ENCODE data around the gene CLMN. TPM values are rescaled to one million over a fixed set of nuclear protein-coding genes. Genes with fewer than 3 reads are reported as not detected.
A peak's percentile ranks its signal among the peaks of the same experiment; 100 is the strongest.

CLMN gene
- total and polyA plus RNA-seq, 2 of the 13 experiments (the other 11 are each of a cell fraction or from before 2014, with no cell fraction given): 15.1 to 16.7 TPM

DNA sequence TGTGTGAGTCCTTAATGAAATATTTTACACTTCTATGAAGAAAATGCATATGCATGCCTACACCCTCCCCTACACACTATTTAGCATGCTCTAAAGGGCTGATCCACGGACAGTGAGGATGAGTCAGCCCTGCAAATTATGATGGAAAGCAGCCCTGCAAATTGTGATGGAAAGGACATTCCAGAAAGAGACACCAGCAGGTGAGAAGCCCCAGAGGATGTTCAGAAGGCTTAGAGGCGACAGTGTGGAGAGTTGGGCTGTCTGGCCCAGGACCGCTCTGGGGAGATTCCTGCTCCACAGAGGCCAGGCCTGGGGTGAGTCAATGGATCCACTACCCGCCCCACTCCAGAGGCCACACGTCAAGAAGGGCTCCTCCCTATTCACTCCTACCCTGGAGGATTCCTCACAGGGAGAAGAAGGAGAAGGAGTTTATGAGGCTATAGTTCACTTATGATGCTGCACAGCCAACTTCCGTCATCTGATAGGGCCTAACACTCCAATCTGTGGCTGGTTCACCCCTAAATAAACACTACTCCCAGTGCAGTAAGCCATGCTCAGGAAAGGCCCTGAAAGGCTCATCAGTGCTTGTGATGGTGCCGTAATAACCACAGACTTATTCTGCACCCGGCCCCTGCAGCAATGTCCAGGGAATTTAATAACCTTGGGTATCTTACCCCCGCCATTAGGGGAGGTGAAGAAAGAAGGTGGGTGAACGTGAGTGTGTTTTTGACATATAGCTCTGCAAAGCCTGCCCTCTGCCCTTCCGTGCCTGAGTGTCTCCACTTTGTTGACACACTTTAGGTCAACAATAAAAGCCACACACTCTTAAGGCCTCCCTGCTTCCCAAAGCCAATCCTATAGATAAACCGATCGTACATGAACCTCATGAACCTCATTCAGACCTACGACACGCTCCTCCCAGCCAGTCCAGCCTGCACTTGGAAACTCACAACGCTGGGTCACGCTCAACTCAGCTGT is 46.4 kb downstream of the CLMN start (continued):
- TF ChIP-seq, protein P1, sequence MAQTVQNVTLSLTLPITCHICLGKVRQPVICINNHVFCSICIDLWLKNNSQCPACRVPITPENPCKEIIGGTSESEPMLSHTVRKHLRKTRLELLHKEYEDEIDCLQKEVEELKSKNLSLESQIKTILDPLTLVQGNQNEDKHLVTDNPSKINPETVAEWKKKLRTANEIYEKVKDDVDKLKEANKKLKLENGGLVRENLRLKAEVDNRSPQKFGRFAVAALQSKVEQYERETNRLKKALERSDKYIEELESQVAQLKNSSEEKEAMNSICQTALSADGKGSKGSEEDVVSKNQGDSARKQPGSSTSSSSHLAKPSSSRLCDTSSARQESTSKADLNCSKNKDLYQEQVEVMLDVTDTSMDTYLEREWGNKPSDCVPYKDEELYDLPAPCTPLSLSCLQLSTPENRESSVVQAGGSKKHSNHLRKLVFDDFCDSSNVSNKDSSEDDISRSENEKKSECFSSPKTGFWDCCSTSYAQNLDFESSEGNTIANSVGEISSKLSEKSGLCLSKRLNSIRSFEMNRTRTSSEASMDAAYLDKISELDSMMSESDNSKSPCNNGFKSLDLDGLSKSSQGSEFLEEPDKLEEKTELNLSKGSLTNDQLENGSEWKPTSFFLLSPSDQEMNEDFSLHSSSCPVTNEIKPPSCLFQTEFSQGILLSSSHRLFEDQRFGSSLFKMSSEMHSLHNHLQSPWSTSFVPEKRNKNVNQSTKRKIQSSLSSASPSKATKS (CRISPR knock-in tag; IDR thresholded peaks at IDR 0.05): no peak
- TF ChIP-seq TARDBP (CRISPR knock-in tag; IDR thresholded peaks at IDR 0.05) (peak; percentile 63; the same call in 1 of the 2 replicates), NR2F2 (IDR thresholded peaks at IDR 0.05; ENCODE audit: borderline replicate concordance, low read depth) (peak; percentile 69), SAP130 (CRISPR knock-in tag; IDR thresholded peaks at IDR 0.05; ENCODE audit: low read depth) (peak; percentile 67; the same call in 1 of the 2 replicates), SNRNP70 (IDR thresholded peaks at IDR 0.05; ENCODE audit: low read depth, low read length) (no peak), FOXM1 (CRISPR knock-in tag; IDR thresholded peaks at IDR 0.05) (no peak), SRSF9 (IDR thresholded peaks at IDR 0.05; ENCODE audit: borderline replicate concordance, insufficient read depth, low read depth, low read length, poor library complexity, severe bottlenecking) (no peak), SMYD3 (CRISPR knock-in tag; IDR thresholded peaks at IDR 0.05) (0 out of 2 replicates have a peak, but pooled peaks have one; percentile 29), SOX6 (IDR thresholded peaks at IDR 0.05) (no peak), SOX6 (CRISPR knock-in tag; IDR thresholded peaks at IDR 0.05) (peak; percentile 85), ZFP36 (IDR thresholded peaks at IDR 0.05; ENCODE audit: borderline replicate concordance, low read depth, low read length, partially characterized antibody) (no peak), TBX2 (CRISPR knock-in tag; IDR thresholded peaks at IDR 0.05; ENCODE audit: borderline replicate concordance) (peak; percentile 86), ZMYM4 (CRISPR knock-in tag; IDR thresholded peaks at IDR 0.05) (peak; percentile 27; the same call in 1 of the 2 replicates), CENPX (CRISPR knock-in tag; IDR thresholded peaks at IDR 0.05) (no peak), ZNF558 (CRISPR knock-in tag; IDR thresholded peaks at IDR 0.05; ENCODE audit: borderline replicate concordance) (no peak), CCDC6 (CRISPR knock-in tag; IDR thresholded peaks at IDR 0.05) (no peak), KAT2B (IDR thresholded peaks at IDR 0.05; ENCODE audit: borderline replicate concordance, low read depth, low read length) (no peak), MTF1 (CRISPR knock-in tag; IDR thresholded peaks at IDR 0.05) (no peak), KMT2B (CRISPR knock-in tag; IDR thresholded peaks at IDR 0.05) (no peak), ZNF510 (CRISPR knock-in tag; IDR thresholded peaks at IDR 0.05; ENCODE audit: low read depth) (no peak)
- TF ChIP-seq, protein P2, sequence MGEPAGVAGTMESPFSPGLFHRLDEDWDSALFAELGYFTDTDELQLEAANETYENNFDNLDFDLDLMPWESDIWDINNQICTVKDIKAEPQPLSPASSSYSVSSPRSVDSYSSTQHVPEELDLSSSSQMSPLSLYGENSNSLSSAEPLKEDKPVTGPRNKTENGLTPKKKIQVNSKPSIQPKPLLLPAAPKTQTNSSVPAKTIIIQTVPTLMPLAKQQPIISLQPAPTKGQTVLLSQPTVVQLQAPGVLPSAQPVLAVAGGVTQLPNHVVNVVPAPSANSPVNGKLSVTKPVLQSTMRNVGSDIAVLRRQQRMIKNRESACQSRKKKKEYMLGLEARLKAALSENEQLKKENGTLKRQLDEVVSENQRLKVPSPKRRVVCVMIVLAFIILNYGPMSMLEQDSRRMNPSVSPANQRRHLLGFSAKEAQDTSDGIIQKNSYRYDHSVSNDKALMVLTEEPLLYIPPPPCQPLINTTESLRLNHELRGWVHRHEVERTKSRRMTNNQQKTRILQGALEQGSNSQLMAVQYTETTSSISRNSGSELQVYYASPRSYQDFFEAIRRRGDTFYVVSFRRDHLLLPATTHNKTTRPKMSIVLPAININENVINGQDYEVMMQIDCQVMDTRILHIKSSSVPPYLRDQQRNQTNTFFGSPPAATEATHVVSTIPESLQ (CRISPR knock-in tag; conservative IDR thresholded peaks at IDR 0.05): no peak
- TF ChIP-seq, protein P3, sequence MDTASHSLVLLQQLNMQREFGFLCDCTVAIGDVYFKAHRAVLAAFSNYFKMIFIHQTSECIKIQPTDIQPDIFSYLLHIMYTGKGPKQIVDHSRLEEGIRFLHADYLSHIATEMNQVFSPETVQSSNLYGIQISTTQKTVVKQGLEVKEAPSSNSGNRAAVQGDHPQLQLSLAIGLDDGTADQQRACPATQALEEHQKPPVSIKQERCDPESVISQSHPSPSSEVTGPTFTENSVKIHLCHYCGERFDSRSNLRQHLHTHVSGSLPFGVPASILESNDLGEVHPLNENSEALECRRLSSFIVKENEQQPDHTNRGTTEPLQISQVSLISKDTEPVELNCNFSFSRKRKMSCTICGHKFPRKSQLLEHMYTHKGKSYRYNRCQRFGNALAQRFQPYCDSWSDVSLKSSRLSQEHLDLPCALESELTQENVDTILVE (CRISPR knock-in tag; IDR thresholded peaks at IDR 0.05): 0 out of 2 replicates have a peak, but pooled peaks have one; percentile 37
- TF ChIP-seq, protein P4, sequence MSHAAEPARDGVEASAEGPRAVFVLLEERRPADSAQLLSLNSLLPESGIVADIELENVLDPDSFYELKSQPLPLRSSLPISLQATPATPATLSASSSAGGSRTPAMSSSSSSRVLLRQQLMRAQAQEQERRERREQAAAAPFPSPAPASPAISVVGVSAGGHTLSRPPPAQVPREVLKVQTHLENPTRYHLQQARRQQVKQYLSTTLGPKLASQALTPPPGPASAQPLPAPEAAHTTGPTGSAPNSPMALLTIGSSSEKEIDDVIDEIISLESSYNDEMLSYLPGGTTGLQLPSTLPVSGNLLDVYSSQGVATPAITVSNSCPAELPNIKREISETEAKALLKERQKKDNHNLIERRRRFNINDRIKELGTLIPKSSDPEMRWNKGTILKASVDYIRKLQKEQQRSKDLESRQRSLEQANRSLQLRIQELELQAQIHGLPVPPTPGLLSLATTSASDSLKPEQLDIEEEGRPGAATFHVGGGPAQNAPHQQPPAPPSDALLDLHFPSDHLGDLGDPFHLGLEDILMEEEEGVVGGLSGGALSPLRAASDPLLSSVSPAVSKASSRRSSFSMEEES (CRISPR knock-in tag; IDR thresholded peaks at IDR 0.05): no peak

All from HepG2 (cell line).